ENCODE measurements around the gene CD79B.

Gene CD79B

DNA sequence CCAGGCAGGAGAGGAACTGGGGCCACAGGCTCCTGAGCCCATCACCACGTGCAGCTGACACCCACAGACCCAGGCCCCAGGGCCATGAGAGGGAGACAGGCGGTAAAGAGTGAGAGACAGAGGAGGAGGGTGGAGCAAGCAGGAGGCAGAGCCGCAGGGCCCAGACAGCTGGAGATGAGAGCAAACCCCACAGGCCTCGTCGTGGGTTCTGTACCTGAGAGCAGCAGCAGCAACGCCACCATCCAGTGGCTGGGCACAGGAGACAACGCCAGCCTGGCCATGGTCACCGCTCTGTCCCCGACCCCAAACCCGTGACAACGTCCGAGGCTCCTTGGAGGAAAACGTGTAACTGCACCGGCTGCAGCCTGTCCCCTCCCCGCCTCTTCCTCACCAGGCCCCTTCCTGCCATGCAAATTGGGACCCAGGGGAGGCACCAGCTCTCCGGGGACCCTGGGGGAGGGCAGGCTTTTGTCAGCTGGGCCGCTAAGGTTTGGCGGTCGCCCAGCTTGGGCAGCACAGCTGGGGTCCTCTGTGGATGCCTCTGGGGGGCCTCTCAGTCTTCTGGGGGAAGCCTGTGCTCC lies at the start of gene CD79B:
Gene CD79B (minus strand): TSS at position 351 of the 581 bp plus-strand sequence. CDS start 70 bp downstream, at position 281.
- Mint-ChIP-seq H3K9me3 (no peaks in the 10 kb centered on the region), H3K27me3 (no peaks in the 10 kb centered on the region), H3K36me3 (peaks cover 48% of the 10 kb centered on the region), H3K27ac (peak within 1 kb of the TSS; percentile 94), H3K4me3 (peak within 1 kb of the TSS; percentile 92), H3K4me1 (peaks cover 82% of the 10 kb centered on the region)
- peak; percentile 92 for ATAC-seq

- no peak overlapping the region for H3K27ac Mint-ChIP-seq
- peaks cover 7% of the 10 kb centered on the region for H3K4me1 Mint-ChIP-seq
- peaks cover 1% of the 10 kb centered on the region for H3K27me3 Mint-ChIP-seq
- H3K36me3 Mint-ChIP-seq: peaks cover 6% of the 10 kb centered on the region
- peaks cover 8% of the 10 kb centered on the region for H3K9me3 Mint-ChIP-seq
- no peak for ATAC-seq
- H3K4me3 Mint-ChIP-seq: no peak overlapping the region
These were observed 46.4 kb upstream of the CD79B start for GRCh38 chr17:63978272-63979200.

DNA sequence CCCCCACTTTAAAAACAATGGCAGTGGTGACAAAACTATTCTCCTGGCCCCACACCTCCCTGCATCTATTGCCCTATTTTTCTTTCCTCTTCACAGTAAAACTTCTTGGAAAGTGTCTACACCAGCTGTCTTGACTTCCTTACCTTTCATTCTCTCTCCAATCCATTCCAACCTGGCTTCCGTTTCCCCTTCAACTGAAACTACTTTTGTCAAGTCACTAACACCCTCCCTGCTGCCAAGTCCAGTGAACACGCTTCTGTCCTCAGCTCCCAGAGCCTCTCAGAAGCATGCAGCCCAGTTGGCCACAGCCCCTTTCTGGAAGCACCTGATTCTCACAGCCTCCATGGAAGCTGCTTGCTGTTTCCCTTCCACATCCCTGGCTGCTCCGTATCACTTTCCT lies 44.6 kb upstream of the CD79B start:
- Mint-ChIP-seq H3K27me3 (peaks cover 6% of the 10 kb centered on the region), H3K9me3 (no peaks in the 10 kb centered on the region), H3K4me3 (no peak overlapping the region), H3K36me3 (no peaks in the 10 kb centered on the region), H3K27ac (no peak overlapping the region), H3K4me1 (peaks cover 7% of the 10 kb centered on the region)
- no peak for ATAC-seq

GRCh38 chr17:63975541-63976092 lies 43.5 kb upstream of the CD79B start:
- H3K4me3 Mint-ChIP-seq: no peak overlapping the region
- peaks cover 6% of the 10 kb centered on the region for H3K27me3 Mint-ChIP-seq
- ATAC-seq: no peak
- no peak overlapping the region for H3K27ac Mint-ChIP-seq
- no peaks in the 10 kb centered on the region for H3K36me3 Mint-ChIP-seq
- H3K9me3 Mint-ChIP-seq: no peaks in the 10 kb centered on the region
- H3K4me1 Mint-ChIP-seq: peaks cover 7% of the 10 kb centered on the region

GRCh38 chr17:63974594-63975192 lies 42.6 kb upstream of the CD79B start:
- Mint-ChIP-seq H3K9me3 (no peaks in the 10 kb centered on the region), H3K4me1 (peaks cover 7% of the 10 kb centered on the region), H3K27ac (no peak overlapping the region), H3K4me3 (no peak overlapping the region), H3K27me3 (peaks cover 6% of the 10 kb centered on the region), H3K36me3 (no peaks in the 10 kb centered on the region)
- no peak for ATAC-seq

DNA sequence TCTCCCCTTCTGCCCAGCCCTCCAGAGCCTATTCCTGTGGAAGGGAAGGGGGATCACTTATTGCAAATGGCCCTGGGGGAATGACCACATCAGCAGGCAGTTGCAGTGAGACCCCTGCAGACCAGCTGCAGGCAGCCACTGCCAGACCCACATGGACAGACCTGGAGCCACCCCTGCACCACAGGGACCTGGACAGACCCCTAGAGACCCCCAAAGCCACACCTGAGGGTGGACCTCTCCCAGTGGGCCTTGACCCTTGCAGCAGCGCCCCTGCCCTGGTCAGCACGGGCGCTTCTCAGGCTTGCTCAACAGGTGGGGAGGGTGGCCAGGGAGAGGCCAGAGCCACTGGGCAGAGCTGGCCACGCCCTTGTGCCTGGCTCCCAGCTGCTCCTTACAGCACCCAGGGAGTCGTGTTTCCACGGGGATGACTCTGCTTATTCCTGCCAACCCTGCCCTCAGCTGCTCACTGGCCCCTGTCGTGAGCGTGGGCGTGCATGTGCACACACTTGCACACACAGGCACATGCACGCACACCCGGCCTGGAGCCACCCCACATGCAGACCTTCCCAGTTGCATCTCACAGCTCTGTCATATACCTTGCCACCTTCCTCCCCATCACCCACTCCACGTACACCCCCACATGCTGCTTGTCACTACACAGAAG lies 41.9 kb upstream of the CD79B start:
- H3K27ac Mint-ChIP-seq: no peak overlapping the region
- ATAC-seq: no peak

GRCh38 chr17:63973247-63973646 lies 41.1 kb upstream of the CD79B start:
- Mint-ChIP-seq H3K9me3 (no peaks in the 10 kb centered on the region), H3K4me1 (peaks cover 7% of the 10 kb centered on the region), H3K27me3 (peaks cover 6% of the 10 kb centered on the region), H3K36me3 (no peaks in the 10 kb centered on the region), H3K4me3 (no peak overlapping the region), H3K27ac (no peak overlapping the region)
- ATAC-seq: no peak

More for the DNA sequence above, 41.9 kb upstream of the CD79B start:
- Mint-ChIP-seq H3K36me3 (no peaks in the 10 kb centered on the region), H3K9me3 (no peaks in the 10 kb centered on the region), H3K4me1 (peaks cover 7% of the 10 kb centered on the region), H3K4me3 (no peak overlapping the region), H3K27me3 (peaks cover 6% of the 10 kb centered on the region)

DNA sequence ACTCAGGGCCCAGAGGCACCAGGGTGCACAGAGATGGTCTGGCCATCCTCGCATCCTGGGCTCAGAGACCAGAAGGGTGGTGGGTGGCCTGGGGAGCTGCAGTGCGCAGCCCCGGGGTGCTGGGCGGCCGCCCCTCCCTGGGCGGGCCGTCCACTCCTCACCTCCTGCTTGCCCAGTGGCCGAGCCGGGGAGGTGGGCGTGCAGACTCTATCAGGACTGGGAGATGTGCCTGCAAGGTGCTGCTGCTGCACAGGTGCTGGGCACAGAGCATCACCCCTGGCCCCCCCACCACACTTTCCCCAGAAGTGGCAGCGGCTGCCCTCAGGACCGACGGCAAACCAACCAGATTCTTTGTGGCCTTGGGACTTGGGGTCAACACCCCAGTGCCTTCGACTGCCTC lies 40.7 kb upstream of the CD79B start, which contains the start of gene SCN4A:
Gene SCN4A (minus strand): TSS at position 123 of the 400 bp plus-strand sequence. CDS start 77 bp downstream, at position 46.
- no peak within 1 kb of the TSS for H3K27ac Mint-ChIP-seq
- H3K4me3 Mint-ChIP-seq: no peak within 1 kb of the TSS
- H3K27me3 Mint-ChIP-seq: peaks cover 6% of the 10 kb centered on the region
- no peaks in the 10 kb centered on the region for H3K36me3 Mint-ChIP-seq
- no peaks in the 10 kb centered on the region for H3K9me3 Mint-ChIP-seq
- no peak for ATAC-seq
- H3K4me1 Mint-ChIP-seq: peaks cover 7% of the 10 kb centered on the region

- no peak overlapping the region for H3K27ac Mint-ChIP-seq
- H3K4me3 Mint-ChIP-seq: no peak overlapping the region
- no peaks in the 10 kb centered on the region for H3K36me3 Mint-ChIP-seq
These were observed 37.1 kb upstream of the CD79B start for GRCh38 chr17:63969278-63969677.

DNA sequence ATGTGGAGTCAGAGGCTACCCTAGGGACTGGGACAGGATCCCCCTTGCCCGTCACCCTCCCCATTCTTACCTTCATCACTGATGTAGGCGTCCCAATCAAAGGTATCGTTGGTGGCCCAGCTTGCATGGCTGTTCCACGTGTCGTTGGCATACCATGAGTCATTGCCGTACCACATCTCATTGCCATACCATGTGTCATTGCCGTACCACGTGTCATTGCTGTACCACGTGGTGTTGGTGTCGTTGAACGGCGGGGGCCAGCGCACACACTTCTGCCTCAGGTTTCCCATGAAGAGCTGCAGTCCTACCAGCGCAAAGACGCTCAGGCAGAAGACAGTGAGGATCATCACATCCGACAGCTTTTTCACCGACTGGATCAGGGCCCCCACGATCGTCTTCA lies 35.8 kb upstream of the CD79B start:
- no peak for ATAC-seq
- H3K27me3 Mint-ChIP-seq: no peaks in the 10 kb centered on the region
- H3K27ac Mint-ChIP-seq: no peak overlapping the region
- H3K4me1 Mint-ChIP-seq: peaks cover 11% of the 10 kb centered on the region
- no peaks in the 10 kb centered on the region for H3K36me3 Mint-ChIP-seq
- H3K4me3 Mint-ChIP-seq: no peak overlapping the region
- H3K9me3 Mint-ChIP-seq: no peaks in the 10 kb centered on the region

More at GRCh38 chr17:63969278-63969677, 37.1 kb upstream of the CD79B start:
- Mint-ChIP-seq H3K9me3 (no peaks in the 10 kb centered on the region), H3K27me3 (peaks cover 6% of the 10 kb centered on the region), H3K4me1 (peaks cover 12% of the 10 kb centered on the region)
- ATAC-seq: no peak

GRCh38 chr17:63966646-63967264 lies 34.6 kb upstream of the CD79B start:
- ATAC-seq: peak; percentile 66
- Mint-ChIP-seq H3K27me3 (no peaks in the 10 kb centered on the region), H3K27ac (no peak overlapping the region), H3K9me3 (no peaks in the 10 kb centered on the region), H3K4me1 (peaks cover 15% of the 10 kb centered on the region), H3K4me3 (no peak overlapping the region), H3K36me3 (no peaks in the 10 kb centered on the region)

- Mint-ChIP-seq H3K27me3 (no peaks in the 10 kb centered on the region), H3K9me3 (no peaks in the 10 kb centered on the region), H3K27ac (no peak overlapping the region), H3K4me3 (no peak overlapping the region), H3K36me3 (no peaks in the 10 kb centered on the region), H3K4me1 (peaks cover 27% of the 10 kb centered on the region)
- ATAC-seq: no peak
These were observed 31.0 kb upstream of the CD79B start for GRCh38 chr17:63963123-63963522.

DNA sequence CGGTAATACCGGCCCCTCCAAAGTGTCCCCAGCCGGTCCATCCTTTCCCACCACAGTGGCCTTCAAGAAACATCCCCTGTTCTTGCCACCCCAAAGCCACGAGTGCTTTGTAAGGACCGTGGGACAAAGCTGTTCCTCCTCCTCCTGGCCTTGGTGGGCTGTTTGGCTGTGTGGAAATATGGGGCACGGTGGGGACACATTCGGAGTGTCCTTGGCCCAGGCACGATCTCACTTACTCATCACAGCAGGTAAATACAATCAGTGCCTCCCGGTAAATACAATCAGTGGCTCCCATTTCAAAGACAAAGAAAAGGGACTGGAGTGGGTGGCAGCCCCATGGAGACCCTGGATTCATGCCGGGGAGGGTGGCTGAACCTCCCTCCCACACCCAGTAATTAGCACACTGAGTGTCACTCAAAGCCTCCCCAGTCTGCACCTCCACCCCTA lies 30.2 kb upstream of the CD79B start:
- no peak for ATAC-seq
- Mint-ChIP-seq H3K27me3 (no peaks in the 10 kb centered on the region), H3K4me3 (no peak overlapping the region), H3K4me1 (peaks cover 27% of the 10 kb centered on the region), H3K36me3 (no peaks in the 10 kb centered on the region), H3K27ac (peak overlapping the region; percentile 29), H3K9me3 (no peaks in the 10 kb centered on the region)

All from stimulated activated memory B cell treated with anti-CD40 and anti-IgM and Interleukin-4, amounts not matched to agents 10 μg/mL and 1 μg/mL and 100 μg/mL, for 72 hours (primary cell).